Heart right ventricle (tissue), 16 donors: ENCODE measurements around the gene GREB1. TPM values are rescaled to one million over a fixed set of nuclear protein-coding genes. Genes with fewer than 3 reads are reported as not detected.
A peak's percentile ranks its signal among the peaks of the same experiment; 100 is the strongest.

Source experiments
- ATAC-seq, 8 donors: fragments of 200-7000 bp; cut with Tn5 transposase; one replicate each; pipeline ENCODE4 v1.9.1; 2020; ENCODE audit warnings: mild to moderate bottlenecking in 8 of 8, moderate library complexity in 8 of 8, moderate number of reproducible peaks in 1 of 8
- DNase-seq, 2 donors: peaks; one replicate each; pipeline ENCODE4 v3.0.0-alpha.2; 2020
- H3K27ac ChIP-seq, 10 donors: fragments of 200-600 bp; sonication (generic) in 2 of 10; one replicate each; pipeline versions ENCODE4 v1.5.0 to v1.8.0; 2020 to 2022; ENCODE audit warnings: mild to moderate bottlenecking in 3 of 10
- H3K27me3 ChIP-seq, 7 donors: fragments of 200-600 bp; one replicate each; pipeline ENCODE4 v1.8.0; 2021 to 2022; ENCODE audit warnings: mild to moderate bottlenecking in 2 of 7
- H3K36me3 ChIP-seq, 9 donors: fragments of 200-600 bp; sonication (generic) in 1 of 9; one replicate each; pipeline versions ENCODE4 v1.5.0 to v1.8.0; 2020 to 2022; ENCODE audit warnings: mild to moderate bottlenecking in 2 of 9
- H3K4me1 ChIP-seq, 9 donors: fragments of 200-600 bp; sonication (generic) in 1 of 9; one replicate each; pipeline versions ENCODE4 v1.5.0 to v1.8.0; 2020 to 2022; ENCODE audit warnings: mild to moderate bottlenecking in 4 of 9
- H3K4me3 ChIP-seq, 10 donors: fragments of 200-600 bp; sonication (generic) in 2 of 10; one replicate each; pipeline versions ENCODE4 v1.5.0 to v1.8.0; 2020 to 2022; ENCODE audit warnings: mild to moderate bottlenecking in 7 of 10, moderate library complexity in 2 of 10
- H3K9me3 ChIP-seq, 11 donors: fragments of 200-600 bp in 10 of 11; sonication (generic) in 2 of 11; one replicate each; pipeline versions ENCODE4 v1.5.0 to v1.8.0; 2013 to 2022; ENCODE audit warnings: mild to moderate bottlenecking in 2 of 11, control low read depth in 1 of 11, moderate library complexity in 1 of 11
- CTCF ChIP-seq, 9 donors: fragments of 200-600 bp; sonication (generic) in 2 of 9; IDR thresholded peaks; one replicate each; pipeline versions ENCODE4 v1.5.0 to v1.8.0; 2021 to 2022; ENCODE audit warnings: antibody characterized with exemption in 9 of 9, mild to moderate bottlenecking in 5 of 9, moderate library complexity in 1 of 9
- WGBS, 2 donors: extraction: QIAGEN DNeasy Blood & Tissue Kit; methylation state at CpG; one replicate each; pipeline ENCODE4 v1.1.7; 2013; ENCODE audit warnings: inconsistent platforms in 1 of 2; 5-methylcytosine and 5-hydroxymethylcytosine counted together
- intact Hi-C, 10 donors: fragments of 100-400 bp; cut with DNase I; formaldehyde crosslinking; loops; one replicate each; pipeline versions ENCODE4 v1.11.1 to v1.14.2; 2022
- polyA plus RNA-seq, 2 donors: library from polyadenylated mRNA; stranded (reverse); fragments of 200-250 nt; gene quantifications; one replicate each; pipeline ENCODE4 v1.2.3, GENCODE V29; 2013
- total RNA-seq, 10 donors: library from RNA; stranded (reverse); fragmentation: NEBNext Ultra II Directional in 3 of 10; extraction: Animal tissue kit (Norgen Biotek cat#: 25700) in 3 of 10; gene quantifications; one replicate each; pipeline versions ENCODE4 v1.2.1 to v1.2.4, GENCODE V29; 2021 to 2023
- donor health status: Arrhythmogenic right ventricular cardiomyopathy.
- donor health status: ischemic (EF 13 %, LVEDD 7.1; RV severe dilation, severe dysfunction).
- donor health status: healthy with polysubstance abuse.
- donor health status: DM: no; HTN: yes; CAD: no.
- donor health status: DM: no; HTN: no; CAD: no.
- donor health status: ischemic (EF 25% LVEDD 6.9; RV normal size, moderate dysfunction).
- donor health status: ischemic (EF 25% LVEDD 5.7; RV mildly dilated, moderate dysfunction).
- donor health status: healthy.
- donor health status: DM: yes; HTN: yes; CAD: no.
- donor health status: Ischemic cardiomyopathy.
- donor health status: ischemic (EF 35%, LVEDD 5.7; RV mildly dilated, moderate dysfunction).
- donor health status: nonischemic (EF 11% LVEDD 7.7; RV severe dilation, severe dysfunction).
- donor health status: DM: yes; HTN: yes; CAD: no.
- donor health status: PGD.
- donor health status: ischemic (EF 29% LVEDD 5.4; RV normal size, mild dysfunction).
- donor health status: nonischemic (EF 23%, LVEDD 6.1; RV moderate dilation, normal function).

GREB1 gene
- total and polyA plus RNA-seq, 12 donors, result 1.2 to 15.6 (median 7.8) TPM

- peaks cover 0 to 20% (median 14%) of the 10 kb centered on the region in 9 donors for H3K4me1 ChIP-seq
- TF ChIP-seq CTCF (IDR thresholded peaks at IDR 0.05), result no peak
- H3K4me3 ChIP-seq, result no peak overlapping the region
- DNase-seq (no peak), ATAC-seq (no peak)
- H3K27me3 ChIP-seq, result peaks cover 0 to 20% (median 9%) of the 10 kb centered on the region in 7 donors
- H3K9me3 ChIP-seq, result no peaks in the 10 kb centered on the region
- H3K27ac ChIP-seq, result no peak overlapping the region
- 84 to 87% methylated on average over 12 of the region's 12 CpGs for WGBS, 2 donors
- H3K36me3 ChIP-seq, result no peaks in the 10 kb centered on the region
- intact Hi-C loops, result loop anchor here in 4 of 10 donors (5.0 to 10.0 kb wide), 2 partner anchors 203 to 210 kb away; no protein-coding TSS in a partner anchor
These were observed 151.1 kb downstream of the GREB1 start for GRCh38 chr2:11684894-11685460.

GRCh38 chr2:11685906-11686470 is 152.1 kb downstream of the GREB1 start:
- no peak overlapping the region for H3K4me3 ChIP-seq
- TF ChIP-seq CTCF (IDR thresholded peaks at IDR 0.05), result no peak
- H3K9me3 ChIP-seq, result no peaks in the 10 kb centered on the region
- no peak overlapping the region for H3K27ac ChIP-seq
- H3K4me1 ChIP-seq, result peaks cover 0 to 23% (median 14%) of the 10 kb centered on the region in 9 donors
- intact Hi-C loops, result loop anchor here in 3 of 10 donors (10.0 kb wide), 1 partner anchor 211 kb away; no protein-coding TSS in a partner anchor
- WGBS, 2 donors, result 94 to 98% methylated on average over 10 of the region's 10 CpGs
- ATAC-seq, result no peak
- peaks cover 0 to 17% (median 9%) of the 10 kb centered on the region in 7 donors for H3K27me3 ChIP-seq
- no peak for DNase-seq
- no peaks in the 10 kb centered on the region for H3K36me3 ChIP-seq

- TF ChIP-seq CTCF (IDR thresholded peaks at IDR 0.05), result no peak
- Histone ChIP-seq H3K4me1 (peaks cover 0 to 27% (median 14%) of the 10 kb centered on the region in 9 donors), H3K4me3 (peak overlapping the region in 4 of 10 donors; percentile 27 to 43 (median 32)), H3K36me3 (no peaks in the 10 kb centered on the region), H3K27ac (peak overlapping the region in 5 of 10 donors; percentile 37 to 69 (median 63)), H3K27me3 (peaks cover 0 to 17% (median 9%) of the 10 kb centered on the region in 7 donors), H3K9me3 (no peaks in the 10 kb centered on the region)
- DNase-seq, result no peak
- peak in 5 of 8 donors; percentile 4 to 37 (median 9) for ATAC-seq
- intact Hi-C loops, result loop anchor here in 5 of 10 donors (1.0 to 10.0 kb wide), 4 partner anchors 59 to 213 kb away; partner anchors contain the start of gene LPIN1 (in 1 of the 5)
- WGBS, 2 donors, result 65 to 69% methylated on average over 9 of the region's 9 CpGs
These were observed 153.9 kb downstream of the GREB1 start for GRCh38 chr2:11687736-11688135.

GRCh38 chr2:11688222-11689069 is 154.6 kb downstream of the GREB1 start:
- intact Hi-C loops, result loop anchor here in 5 of 10 donors (1.0 to 10.0 kb wide), 4 partner anchors 58 to 214 kb away; partner anchors contain the start of gene LPIN1 (in 1 of the 5)
- peak overlapping the region in 8 of 10 donors; percentile 4 to 43 (median 31) for H3K4me3 ChIP-seq
- H3K27me3 ChIP-seq, result peaks cover 0 to 17% (median 9%) of the 10 kb centered on the region in 7 donors
- no peaks in the 10 kb centered on the region for H3K9me3 ChIP-seq
- WGBS, 2 donors, result 5 to 7% methylated on average over 23 of the region's 23 CpGs
- peak; percentile 81 to 94 (median 88) for ATAC-seq
- peak; percentile 71 to 93 (median 88) for TF ChIP-seq CTCF (IDR thresholded peaks at IDR 0.05)
- peak overlapping the region in 8 of 10 donors; percentile 1 to 69 (median 44) for H3K27ac ChIP-seq
- H3K4me1 ChIP-seq, result peaks cover 0 to 32% (median 19%) of the 10 kb centered on the region in 9 donors
- no peaks in the 10 kb centered on the region for H3K36me3 ChIP-seq
- peak; percentile 80 to 84 for DNase-seq
